A673 (cell line): ENCODE measurements around the gene EVX1.

Experiments used
- EZH2 ChIP-seq: fragments of 200-600 bp; sonication (generic); IDR thresholded peaks from 2 replicates; pipeline ENCODE4 v1.6.1; 2017; ENCODE audit warnings: borderline replicate concordance, low read depth, mild to moderate bottlenecking, mixed read lengths, antibody characterized with exemption, low read length; ENCODE audit not compliant: poor library complexity, severe bottlenecking
- TF ChIP-seq, protein P1 (sequence below): fragments of 300-800, 200-600 bp; sonication (generic); conservative IDR thresholded peaks from 2 replicates; pipeline ENCODE4 v1.5.1; 2017; ENCODE audit warnings: low read depth, mild to moderate bottlenecking, antibody characterized with exemption, low read length, moderate library complexity, mixed read lengths

DNA sequence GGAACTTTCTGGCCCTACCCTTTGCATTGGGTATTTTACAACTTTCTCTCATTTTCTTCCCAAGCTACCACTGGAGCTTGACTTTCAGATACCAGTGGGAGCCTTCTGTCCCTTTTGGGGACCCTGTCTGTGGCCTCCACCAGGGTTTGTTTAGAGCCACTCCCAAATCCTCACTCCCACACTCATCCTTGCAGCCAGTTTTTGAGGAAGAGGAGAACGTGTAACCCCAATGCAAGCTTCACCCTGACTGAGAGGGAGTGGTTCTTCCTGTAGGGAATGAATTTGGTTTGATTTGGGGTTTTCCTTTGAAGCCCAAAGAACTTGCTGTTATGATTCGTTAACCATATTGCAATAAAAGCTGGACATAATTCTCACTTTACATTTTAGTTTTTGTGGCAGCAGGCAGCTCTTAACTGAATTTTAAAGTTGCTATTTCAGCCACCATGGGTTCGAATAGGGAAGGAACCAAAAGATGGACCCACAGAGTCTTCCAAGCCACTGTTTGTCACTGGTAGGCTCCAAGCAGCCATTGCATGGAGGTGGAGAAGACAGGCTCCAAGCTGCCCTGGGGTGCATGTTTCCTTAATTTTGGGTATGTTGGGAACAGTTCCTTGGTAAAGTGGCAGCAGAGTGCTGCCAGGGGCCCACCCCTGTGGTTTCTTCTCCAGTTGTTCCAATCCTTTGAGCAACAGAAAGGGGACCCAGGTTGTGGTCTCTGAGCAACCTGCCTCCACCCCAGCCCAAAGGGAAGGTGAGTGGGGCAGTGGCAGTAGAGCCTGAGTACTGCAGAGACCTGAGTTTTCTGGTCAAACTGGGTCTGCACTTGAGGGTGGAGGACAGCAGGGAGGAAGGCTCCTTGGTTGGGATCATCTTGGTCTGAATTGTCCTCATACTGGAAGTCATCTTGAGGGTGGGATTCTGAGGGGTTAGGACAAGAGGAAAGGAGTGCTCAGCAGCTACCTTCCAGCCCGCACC lies 5.1 kb downstream of the EVX1 start:
- TF ChIP-seq, protein P1, sequence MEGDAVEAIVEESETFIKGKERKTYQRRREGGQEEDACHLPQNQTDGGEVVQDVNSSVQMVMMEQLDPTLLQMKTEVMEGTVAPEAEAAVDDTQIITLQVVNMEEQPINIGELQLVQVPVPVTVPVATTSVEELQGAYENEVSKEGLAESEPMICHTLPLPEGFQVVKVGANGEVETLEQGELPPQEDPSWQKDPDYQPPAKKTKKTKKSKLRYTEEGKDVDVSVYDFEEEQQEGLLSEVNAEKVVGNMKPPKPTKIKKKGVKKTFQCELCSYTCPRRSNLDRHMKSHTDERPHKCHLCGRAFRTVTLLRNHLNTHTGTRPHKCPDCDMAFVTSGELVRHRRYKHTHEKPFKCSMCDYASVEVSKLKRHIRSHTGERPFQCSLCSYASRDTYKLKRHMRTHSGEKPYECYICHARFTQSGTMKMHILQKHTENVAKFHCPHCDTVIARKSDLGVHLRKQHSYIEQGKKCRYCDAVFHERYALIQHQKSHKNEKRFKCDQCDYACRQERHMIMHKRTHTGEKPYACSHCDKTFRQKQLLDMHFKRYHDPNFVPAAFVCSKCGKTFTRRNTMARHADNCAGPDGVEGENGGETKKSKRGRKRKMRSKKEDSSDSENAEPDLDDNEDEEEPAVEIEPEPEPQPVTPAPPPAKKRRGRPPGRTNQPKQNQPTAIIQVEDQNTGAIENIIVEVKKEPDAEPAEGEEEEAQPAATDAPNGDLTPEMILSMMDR, result no peak
- TF ChIP-seq EZH2, result peak; percentile 39
